Measurements from ENCODE around the gene PARD3.

- TF ChIP-seq POLR2A (IDR thresholded peaks at IDR 0.05) (no peak), CTCF (IDR thresholded peaks at IDR 0.05) (no peak)
Measured at GRCh38 chr10:34484164-34484563, 330.9 kb downstream of the PARD3 start.
